Activated T-cell treated with anti-CD3 and anti-CD28 coated beads for 48 hours (primary cell): ENCODE data around the gene C16orf54.
"Not testable (repeated sequence)": the region's sequence is repeated elsewhere in the genome, so short reads cannot be mapped to it uniquely, and the experiment has no call there.

Source experiments
- DNase-seq: peaks from one replicate; pipeline ENCODE4 v3.0.0-alpha.2; 2020; ENCODE audit warnings: low read depth

C16orf54 gene, protein sequence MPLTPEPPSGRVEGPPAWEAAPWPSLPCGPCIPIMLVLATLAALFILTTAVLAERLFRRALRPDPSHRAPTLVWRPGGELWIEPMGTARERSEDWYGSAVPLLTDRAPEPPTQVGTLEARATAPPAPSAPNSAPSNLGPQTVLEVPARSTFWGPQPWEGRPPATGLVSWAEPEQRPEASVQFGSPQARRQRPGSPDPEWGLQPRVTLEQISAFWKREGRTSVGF

DNA sequence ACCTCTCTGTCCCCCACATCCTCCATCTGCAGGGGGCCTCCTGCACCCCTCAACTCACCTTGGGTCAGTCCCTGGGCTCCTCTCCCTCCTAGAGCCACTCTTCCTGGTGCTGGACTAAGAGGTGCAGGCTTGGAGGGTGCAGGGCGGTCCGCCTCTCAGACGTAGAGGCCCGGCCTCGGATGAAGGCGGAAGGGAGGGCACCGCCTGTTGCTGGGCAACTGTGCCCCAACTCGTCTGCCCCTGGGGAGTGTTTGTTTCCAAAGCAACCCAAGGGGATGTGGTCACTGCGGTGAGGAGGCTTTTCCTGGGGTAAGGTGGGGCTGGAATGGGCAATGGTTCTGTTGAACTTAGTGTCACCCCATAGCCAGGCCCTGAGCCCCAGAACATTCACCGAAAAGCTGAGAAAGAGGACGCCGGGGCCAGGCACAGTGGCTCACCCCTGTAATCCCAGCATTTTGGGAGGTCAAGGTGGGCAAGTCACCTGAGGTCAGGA lies at the start of gene C16orf54:
TSS of gene C16orf54 (minus strand) at position 138 of the 493 bp plus-strand sequence. CDS start 1,039 bp downstream, outside the sequence.
- peak; percentile 80 for DNase-seq

DNA sequence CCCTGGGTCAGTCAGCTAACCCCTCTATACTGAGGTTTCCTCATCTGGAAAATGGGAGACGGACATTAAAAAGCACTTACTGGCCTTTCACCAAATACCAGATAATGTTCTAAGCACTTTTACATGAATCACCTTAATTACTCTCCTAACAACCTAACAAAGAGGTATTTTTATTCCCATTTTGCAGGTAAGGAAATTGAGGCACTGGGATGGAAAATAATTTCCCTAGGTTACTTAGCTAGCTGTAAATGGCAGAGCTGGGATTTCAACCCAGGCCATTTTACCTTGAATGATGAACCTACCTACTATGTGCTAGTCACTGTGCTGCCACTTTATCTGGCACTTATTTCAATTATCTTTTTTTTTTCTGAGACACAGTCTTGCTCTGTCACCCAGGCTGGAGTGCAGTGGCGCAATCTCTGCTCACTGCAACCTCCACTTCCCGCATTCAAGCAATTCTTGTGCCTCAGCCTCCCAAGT lies 48.5 kb upstream of the C16orf54 start:
- no peak for DNase-seq

DNA sequence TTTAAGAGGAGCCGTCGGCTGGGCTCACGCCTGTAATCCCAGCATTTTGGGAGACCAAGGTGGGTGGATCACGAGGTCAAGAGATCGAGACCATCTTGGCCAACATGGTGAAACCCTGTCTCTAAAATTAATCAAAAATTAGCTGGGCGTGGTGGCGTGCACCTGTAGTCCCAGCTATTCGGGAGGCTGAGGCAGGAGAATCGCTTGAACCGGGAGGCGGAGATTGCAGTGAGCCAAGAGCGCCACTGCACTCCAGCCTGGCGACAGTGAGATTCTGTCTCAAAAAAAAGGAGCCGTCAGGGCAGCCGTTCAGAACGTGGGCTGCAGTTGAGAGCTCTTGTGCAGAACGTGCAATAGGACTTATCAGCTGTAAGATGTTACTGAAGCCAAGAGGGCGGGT lies 47.4 kb upstream of the C16orf54 start:
- DNase-seq: not testable (repeated sequence)

DNA sequence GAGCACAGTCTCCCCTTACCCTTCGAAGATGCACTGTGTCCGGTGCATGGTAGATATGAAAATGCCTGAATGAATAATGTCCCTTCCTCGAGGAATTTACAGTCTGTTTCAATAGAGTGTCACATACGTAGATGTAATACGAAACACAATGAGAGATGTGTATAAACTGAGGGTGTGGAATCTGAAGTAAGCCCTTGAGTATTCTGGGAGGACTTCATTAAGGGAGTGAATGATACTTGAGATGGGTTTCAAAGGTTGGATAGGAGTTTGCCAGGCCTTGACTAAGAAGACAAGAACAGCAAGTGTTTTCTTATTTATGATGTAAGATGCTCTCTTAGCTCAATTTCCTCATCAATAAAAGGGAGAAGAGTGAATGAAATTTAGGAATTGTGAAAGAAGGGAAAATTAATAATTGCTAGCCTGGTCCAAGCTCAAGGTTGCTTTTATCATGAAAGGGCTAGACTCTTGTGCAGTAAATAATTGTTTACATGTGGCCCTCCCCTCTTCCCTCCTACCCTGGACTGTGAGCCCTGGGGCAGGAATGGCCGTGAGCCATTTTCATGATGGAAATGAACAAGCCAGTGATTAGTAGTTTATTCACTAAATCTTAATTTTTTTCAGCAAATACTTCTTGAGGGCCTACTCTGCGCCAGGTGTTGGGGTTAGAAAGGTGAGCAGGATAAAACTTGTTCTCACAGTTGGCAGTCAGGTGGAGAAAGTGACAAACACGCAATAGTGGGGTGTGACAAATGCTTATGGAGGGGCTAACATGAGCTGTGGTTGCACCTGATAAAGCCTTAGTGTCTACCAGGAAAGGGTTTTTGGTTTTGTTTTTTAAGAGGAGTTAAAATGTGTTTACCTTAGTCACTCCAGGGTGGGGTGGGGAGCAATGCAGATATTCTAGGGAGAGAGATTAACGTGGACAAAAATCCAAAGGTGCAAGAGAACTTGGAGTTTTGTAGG lies 46.3 kb upstream of the C16orf54 start:
- no peak for DNase-seq

DNA sequence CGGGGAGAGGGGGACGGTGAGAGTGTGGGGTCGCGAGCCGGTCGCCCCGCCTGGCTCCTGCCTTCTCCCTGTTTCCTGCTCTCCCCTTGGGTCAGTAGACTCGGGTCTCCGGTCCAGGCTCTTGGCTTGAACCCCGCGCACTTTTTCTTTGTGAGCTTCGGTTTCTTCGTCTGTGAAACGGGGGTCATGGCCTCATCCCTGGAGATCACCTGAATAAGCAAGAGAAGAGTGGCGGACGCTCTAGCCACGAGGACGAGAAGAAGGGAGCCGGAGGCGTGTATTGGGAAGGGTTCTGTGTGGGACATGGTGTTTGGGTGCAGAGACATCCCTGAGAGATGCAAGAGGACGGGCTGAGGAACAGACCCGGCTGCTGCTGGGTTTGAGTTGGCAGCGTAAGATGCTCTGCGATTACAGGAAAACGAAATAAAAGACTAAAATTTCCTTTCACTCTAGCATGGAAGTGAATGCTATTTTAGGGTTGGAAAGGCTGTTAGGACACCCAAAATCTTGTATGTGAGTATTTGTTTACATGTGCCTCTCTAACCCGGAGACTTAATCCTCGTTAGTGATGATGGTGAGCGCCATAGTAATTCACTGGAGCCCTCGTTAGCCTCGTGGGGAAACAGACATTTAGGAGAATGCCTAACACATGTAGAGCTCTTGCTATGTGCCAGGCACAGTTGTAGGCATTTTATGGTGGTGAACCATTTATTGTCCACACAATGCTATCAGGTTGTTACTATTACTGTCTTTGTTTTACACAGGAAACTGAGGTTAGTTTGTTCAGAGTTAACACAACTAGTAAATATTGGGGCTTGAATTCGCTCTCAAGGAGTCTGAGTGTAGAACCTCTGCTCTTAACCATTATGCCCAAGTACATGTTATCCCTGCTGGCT lies 45.4 kb upstream of the C16orf54 start:
- DNase-seq: no peak

DNA sequence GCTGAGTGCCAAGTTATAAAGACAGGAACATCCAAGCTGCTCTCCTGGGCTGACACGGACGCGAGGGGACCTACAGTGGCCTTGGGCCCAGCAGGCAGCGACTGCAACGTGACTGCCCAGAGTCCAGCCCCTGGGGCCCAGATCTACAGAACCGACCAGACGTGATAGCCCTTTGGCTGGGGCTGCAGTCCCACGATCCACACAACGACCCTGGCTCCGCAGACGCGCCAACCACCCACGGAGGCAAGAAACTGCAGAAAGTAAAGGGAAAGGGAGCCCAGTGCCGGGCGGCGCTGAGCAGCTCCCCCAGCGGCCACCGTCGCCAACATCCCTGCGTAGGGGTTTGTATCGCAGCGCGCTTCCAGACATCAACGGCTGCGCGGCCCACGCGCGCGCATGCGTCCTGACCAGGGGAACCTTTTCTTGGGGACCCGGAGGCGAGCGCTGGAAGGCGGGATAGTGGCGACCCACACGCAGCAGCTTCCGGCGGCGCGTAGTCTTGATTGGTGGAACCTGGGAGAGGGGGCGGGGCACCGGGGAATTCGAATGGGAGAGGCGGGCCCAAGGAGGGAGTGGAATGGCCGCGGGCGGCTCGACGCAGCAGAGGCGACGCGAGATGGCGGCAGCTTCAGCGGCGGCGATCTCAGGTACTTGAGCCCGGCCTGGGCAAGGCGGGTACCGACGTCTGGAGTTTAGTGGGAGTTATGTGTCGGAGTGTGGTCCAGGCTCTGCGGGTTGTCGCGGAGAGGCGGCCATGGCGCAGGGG lies 44.6 kb upstream of the C16orf54 start, which contains the start of gene KIF22:
TSS of gene KIF22 (plus strand) at position 569 of the 766 bp plus-strand sequence. CDS start at position 578, 9 bp downstream.
- peak; percentile 100 for DNase-seq

DNA sequence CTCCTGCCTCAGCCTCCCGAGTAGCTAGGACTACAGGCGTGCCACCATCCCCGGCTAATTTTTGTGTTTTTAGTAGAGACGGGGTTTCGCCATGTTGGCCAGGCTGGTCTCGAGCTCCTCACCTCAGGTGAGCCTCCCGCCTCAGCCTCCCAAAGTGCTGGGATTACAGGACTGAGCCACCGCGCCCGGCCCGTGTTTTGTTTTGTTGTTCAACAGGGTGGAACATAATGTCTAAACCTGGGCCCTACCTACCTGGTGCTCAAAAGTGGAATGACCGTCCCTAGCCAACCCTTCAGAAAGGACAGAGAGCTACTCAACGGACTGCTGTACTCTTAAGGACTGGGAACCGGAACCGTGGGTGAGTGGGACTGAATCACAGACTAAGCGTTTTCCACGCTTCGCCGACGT lies 44.0 kb upstream of the C16orf54 start:
- DNase-seq: no peak

DNA sequence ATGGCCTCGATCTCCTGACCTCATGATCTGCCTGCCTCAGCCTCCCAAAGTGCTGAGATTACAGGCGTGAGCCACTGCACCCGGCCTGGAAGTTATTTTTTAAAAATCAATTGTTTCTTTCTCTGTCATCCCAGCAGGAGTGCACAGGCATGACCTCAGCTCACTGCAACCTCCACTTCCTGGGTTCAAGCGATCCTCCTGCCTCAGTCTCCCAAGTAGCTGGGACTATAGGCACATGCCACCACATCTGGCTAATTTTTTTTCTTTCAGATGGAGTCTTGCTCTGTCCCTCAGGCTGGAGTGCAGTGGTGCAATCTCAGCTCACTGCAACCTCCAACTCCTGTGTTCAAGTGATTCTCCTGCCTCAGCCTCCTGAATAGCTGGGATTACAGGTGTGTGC lies 41.4 kb upstream of the C16orf54 start:
- DNase-seq: not testable (repeated sequence)

DNA sequence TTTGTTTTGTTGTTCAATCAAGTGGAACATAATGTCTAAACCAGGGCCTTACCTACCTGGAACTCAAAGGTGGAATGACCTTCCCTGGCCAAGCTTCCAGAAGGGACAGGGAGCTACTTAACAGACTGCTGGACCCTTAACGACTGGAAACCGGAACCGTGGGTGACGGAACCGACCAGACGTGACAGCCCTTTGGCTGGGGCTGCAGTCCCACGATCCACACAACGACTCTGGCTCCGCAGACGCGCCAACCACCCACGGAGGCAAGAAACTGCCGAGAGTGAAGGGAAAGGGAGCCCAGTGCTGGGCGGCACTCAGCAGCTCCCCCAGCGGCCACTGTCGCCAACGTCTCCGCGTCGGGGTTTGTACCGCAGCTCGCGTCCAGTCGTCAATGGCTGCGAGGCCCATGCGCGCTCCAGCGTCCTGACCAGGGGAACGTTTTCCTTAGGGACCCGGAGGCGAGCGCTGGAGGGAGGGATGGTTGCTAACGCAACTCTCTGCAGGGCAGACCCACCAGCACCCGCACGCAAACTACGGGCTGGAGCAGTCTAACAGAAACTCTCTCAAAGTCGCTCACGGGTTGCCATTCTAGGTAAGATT lies 39.2 kb upstream of the C16orf54 start:
- DNase-seq: peak; percentile 69

DNA sequence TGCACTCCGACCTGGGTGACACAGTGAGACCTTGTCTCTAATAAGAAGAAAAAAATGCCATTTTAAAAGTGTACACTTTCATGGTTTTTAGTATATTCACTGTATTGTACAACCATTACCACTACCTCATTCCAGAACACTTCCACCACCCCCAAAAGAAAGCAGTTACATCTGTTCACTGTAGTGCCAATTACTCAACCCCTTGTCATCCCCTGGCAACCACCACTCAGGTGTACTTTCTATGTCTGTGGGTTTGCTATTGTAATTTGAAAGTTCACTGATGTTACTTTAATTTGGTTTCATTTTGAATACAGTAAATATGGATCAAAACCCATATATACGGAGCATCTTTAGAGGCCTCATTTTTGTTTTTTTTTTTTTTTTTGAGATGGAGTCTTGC lies 38.4 kb upstream of the C16orf54 start:
- no peak for DNase-seq

DNA sequence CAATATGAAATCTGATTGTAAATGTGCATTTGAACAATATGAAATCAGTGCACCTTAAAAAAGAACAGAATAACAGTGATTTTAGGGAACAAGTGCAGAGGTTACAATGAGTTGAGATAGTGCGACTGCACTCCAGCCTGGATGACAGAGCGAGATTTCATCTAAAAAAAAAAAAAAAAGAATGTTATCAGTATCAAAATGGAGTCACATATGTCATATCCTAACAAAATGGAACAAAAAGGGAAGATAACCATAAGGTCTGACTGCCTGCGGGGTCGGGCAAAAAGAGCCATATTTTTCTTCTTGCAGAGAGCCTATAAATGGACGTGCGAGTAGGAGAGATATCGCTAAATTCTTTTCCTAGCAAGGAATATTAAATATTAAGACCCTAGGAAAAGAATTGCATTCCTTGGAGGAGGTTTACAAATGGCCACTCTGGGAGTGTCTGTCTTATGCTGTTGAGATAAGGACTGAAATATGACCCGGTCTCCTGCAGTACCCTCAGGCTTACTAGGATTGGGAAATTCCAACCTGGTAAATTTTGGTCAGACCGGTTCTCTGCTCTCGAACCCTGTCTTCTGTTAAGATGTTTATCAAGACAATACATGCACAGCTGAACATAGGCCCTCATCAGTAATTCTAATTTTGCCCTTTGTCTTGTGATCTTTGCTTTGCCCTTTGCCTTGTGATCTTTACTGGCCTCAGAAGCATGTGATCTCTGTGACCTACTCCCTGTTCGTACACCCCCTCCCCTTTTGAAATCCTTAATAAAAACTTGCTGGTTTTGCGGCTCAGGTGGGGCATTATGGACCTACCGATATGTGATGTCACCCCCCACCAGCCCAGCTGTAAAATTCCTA lies 37.5 kb upstream of the C16orf54 start:
- DNase-seq: not testable (repeated sequence)

DNA sequence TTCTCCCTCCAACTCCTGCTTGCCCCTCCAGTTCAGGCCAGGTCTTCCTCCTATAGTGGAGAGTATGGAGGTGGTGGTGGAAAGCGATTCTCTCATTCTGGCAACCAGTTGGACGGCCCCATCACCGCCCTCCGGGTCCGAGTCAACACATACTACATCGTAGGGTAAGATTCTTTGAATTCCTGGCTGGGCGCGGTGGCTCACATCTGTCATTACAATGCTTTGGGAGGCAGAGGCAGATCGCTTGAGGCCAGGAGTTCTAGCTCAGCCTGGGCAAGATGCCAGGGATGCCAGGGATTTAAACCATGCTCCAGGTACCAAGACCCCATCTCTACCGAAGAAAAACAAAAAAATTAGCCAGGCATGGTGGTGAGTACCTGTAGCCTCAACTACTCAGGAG lies 33.7 kb upstream of the C16orf54 start:
- no peak for DNase-seq

DNA sequence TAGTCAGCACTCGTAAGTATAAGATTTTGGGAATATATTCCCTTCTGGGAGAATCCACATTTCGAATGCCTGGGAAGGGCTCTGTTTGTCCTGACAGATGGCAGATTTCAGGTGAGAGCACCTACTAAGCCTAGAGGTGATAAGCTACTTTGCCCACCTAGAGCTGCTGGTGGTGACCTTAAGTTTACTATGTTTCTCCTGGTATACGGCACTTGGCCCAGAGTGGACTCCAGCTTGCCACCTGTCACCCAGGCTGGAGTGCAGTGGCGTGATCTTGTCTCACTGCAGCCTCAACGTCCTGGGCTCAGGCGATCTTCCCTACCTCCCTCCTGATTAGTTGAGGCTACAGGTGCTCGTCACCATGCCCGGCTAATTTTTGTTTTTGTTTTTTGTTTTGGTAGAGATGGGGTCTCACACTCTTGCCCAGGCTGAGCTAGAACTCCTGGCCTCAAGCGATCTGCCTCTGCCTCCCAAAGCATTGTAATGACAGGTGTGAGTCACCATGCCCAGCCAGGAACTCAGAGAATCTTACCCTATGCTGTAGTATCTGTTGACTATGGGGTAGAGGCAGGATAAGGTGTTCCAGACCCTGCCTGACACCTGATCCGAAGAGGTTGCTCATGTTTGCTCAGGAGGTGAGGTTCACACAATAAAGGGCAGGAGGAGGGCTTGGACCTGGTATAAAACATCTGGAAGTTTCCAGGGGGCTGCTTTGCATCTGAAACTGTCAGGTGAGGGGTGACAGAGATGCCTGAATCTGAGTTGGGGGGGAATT lies 32.0 kb upstream of the C16orf54 start, which contains the start of gene ZG16:
TSS of gene ZG16 (plus strand) at position 681 of the 775 bp plus-strand sequence. CDS start 1,011 bp downstream, outside the sequence.
- no peak for DNase-seq

DNA sequence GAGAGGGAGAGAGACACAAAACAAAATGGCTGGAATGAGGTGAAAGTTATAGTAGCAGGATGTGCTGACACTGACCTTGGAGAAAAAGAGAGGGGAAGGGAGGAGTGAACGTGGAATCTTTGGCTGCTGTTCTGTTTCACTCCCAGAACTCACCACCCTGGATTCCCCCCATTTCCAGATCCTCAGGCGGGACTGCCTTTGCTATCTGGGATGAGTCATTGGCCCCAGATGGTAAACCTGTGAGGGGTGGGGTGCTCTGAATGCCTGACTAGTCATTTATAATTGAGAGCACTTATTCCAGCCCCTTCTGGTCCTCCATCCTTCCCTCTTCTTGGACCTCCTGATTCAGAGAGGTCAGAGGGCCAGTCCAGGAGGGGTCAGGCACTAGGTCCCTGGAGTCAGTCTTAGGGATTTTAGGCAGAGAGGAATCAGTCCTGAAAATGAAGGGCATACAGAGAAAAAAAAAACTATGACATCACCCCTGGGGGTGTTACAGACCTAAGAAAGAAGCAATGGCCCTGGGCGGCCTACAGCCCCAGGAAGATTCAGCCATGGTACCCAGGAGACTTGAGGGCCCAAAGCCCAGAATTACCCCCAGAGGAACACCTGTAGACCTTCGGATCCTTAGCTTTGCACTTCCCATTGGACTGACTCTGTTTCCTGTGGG lies 30.1 kb upstream of the C16orf54 start:
- no peak for DNase-seq

DNA sequence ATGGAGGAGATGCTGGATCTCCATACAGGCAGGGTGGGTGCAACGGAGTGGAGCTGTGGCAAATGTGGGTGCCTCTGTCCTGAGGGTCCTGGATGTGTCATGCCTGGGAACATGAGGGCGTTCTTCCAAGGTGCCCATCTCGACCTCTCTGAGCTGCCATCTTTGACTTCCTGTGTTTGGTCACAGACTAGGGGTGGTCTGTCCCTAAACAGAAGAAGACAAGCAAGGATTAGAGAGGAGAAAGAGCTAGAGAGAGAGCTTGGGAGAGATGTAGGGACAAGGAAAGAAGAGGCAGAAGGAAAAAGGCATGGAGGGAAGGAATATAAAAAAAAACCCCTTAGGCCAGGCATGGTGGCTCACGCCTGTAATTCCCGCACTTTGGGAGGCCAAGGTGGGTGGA lies 28.9 kb upstream of the C16orf54 start:
- DNase-seq: no peak

DNA sequence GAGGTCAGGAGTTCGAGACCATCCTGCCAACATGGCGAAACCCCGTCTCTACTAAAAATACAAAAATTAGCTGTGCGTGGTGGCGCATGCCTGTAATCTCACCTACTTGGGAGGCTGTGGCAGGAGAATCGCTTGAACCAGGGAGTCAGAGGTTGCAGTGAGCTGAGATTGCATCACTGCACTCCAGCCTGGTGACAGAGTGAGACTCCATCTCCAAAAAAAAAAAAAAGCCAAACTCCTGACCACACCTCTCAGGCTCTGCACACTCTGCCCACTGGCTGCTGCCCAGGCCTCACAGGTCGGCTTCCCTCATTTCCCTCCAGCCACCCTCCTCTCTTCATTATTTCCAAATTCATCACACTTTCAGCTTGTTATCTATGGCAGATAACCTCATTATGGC lies 26.5 kb upstream of the C16orf54 start:
- DNase-seq: not testable (repeated sequence)

DNA sequence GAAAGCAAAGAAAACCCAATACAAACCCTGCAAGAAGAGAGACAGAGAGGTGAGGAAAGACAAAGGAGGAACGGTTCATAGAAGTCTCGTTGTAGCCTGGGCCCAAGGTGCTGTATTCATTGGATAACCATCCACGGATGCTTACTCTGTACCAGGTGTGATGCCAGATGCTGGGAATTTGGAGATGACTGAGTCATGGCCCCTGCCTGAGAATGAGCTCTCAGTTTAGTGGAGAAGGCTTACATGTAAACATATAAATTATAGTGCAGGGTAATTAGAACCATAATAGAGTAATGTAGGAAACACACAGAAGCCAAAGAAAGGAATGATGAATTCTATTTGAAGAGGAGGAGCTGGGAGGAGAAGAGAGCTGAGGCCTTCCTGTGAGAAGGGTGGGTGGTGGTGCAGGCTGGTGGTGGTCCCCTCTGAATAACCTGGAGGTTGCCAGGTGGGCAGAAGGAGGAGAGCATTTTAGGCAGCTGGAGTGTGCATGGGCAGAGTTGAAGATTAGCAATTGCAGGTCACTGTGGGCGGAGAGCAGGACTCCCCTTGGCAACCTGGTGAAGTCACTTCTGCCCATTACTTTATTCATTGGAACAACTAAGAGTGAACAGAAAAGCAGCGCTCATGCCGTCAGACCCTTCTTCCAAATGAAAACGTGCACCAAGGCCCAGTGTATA lies 24.6 kb upstream of the C16orf54 start:
- DNase-seq: no peak
